ENCODE data around the gene FNDC5. TPM values are rescaled to one million over a fixed set of nuclear protein-coding genes. Genes with fewer than 3 reads are reported as not detected.

The FNDC5 gene
- polyA plus RNA-seq, 1 donor from 2014 or later: 21.6 TPM

- peaks cover 8% of the 10 kb centered on the region for H3K27me3 ChIP-seq (ENCODE audit: insufficient read depth, low read depth, low read length)
- H3K36me3 ChIP-seq (ENCODE audit: insufficient read depth, low read length): no peaks in the 10 kb centered on the region
- H2AFZ ChIP-seq (ENCODE audit: low read depth, low read length): no peak overlapping the region
- H4K20me1 ChIP-seq (ENCODE audit: insufficient read depth): no peaks in the 10 kb centered on the region
- no peaks in the 10 kb centered on the region for H3K79me2 ChIP-seq (replicated peaks; ENCODE audit: insufficient read depth, low read length)
- H3K9ac ChIP-seq (ENCODE audit: low read length): no peak overlapping the region
- TF ChIP-seq CTCF (IDR thresholded peaks at IDR 0.05; ENCODE audit: poor library complexity, severe bottlenecking) (no peak), POLR2AphosphoS5 (IDR thresholded peaks at IDR 0.05) (no peak), EP300 (conservative IDR thresholded peaks at IDR 0.05; ENCODE audit: poor library complexity, severe bottlenecking) (no peak), TAF1 (IDR thresholded peaks at IDR 0.05; ENCODE audit: low read depth) (no peak), SMC3 (conservative IDR thresholded peaks at IDR 0.05; ENCODE audit: poor library complexity) (no peak), EZH2 (IDR thresholded peaks at IDR 0.05; ENCODE audit: borderline replicate concordance, insufficient read depth, low read length, poor library complexity, severe bottlenecking) (no peak), RAD21 (conservative IDR thresholded peaks at IDR 0.05) (no peak), MXI1 (conservative IDR thresholded peaks at IDR 0.05; ENCODE audit: poor library complexity, severe bottlenecking) (no peak), REST (IDR thresholded peaks at IDR 0.05; ENCODE audit: borderline replicate concordance) (no peak)
- H3K4me3 ChIP-seq (ENCODE audit: low read length): no peak overlapping the region
- H3K9me2 ChIP-seq (ENCODE audit: insufficient read depth, low read length): no peaks in the 10 kb centered on the region
- no peak overlapping the region for H3K4me2 ChIP-seq (ENCODE audit: low read length)
- no peak overlapping the region for H3K27ac ChIP-seq (ENCODE audit: low read length)
- H3K9me3 ChIP-seq (ENCODE audit: low read length): no peaks in the 10 kb centered on the region
- H3F3A ChIP-seq (ENCODE audit: insufficient read depth, low read length, poor library complexity, severe bottlenecking): peaks cover 4% of the 10 kb centered on the region
These were observed 3.0 kb downstream of the FNDC5 start for GRCh38 chr1:32867671-32868070.

DNA sequence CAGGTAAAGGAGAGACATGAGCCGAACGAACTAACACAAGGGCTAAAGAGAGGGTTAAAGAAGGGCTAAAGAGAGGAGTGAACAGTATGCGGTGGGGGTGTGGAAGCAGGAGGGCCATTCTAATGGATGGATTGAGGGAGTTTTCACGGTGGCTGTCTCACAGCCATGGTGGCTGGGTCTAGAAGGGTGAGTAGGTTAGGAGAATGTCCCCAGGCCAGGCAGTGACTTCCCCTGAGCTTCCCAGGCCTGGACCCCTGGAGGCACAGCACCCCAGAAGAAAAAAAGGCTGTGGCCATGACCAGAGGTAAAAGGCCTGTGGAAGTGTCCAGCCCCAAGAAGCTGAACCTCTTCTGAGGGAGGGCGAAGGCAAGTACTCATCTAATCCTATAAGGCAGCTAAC is 3.6 kb downstream of the FNDC5 start:
- H3K9me2 ChIP-seq (ENCODE audit: insufficient read depth, low read length): no peaks in the 10 kb centered on the region
- H3K4me3 ChIP-seq (ENCODE audit: low read length): no peak overlapping the region
- no peak overlapping the region for H3K27ac ChIP-seq (ENCODE audit: low read length)
- H3K79me2 ChIP-seq (replicated peaks; ENCODE audit: insufficient read depth, low read length): no peaks in the 10 kb centered on the region
- no peak overlapping the region for H3K4me2 ChIP-seq (ENCODE audit: low read length)
- peaks cover 8% of the 10 kb centered on the region for H3K27me3 ChIP-seq (ENCODE audit: insufficient read depth, low read depth, low read length)
- no peaks in the 10 kb centered on the region for H3K36me3 ChIP-seq (ENCODE audit: insufficient read depth, low read length)
- H3K9ac ChIP-seq (ENCODE audit: low read length): no peak overlapping the region
- peaks cover 4% of the 10 kb centered on the region for H3F3A ChIP-seq (ENCODE audit: insufficient read depth, low read length, poor library complexity, severe bottlenecking)
- H3K9me3 ChIP-seq (ENCODE audit: low read length): no peaks in the 10 kb centered on the region
- H2AFZ ChIP-seq (ENCODE audit: low read depth, low read length): no peak overlapping the region
- H4K20me1 ChIP-seq (ENCODE audit: insufficient read depth): no peaks in the 10 kb centered on the region
- TF ChIP-seq CTCF (IDR thresholded peaks at IDR 0.05; ENCODE audit: poor library complexity, severe bottlenecking) (no peak), TAF1 (IDR thresholded peaks at IDR 0.05; ENCODE audit: low read depth) (no peak), EP300 (conservative IDR thresholded peaks at IDR 0.05; ENCODE audit: poor library complexity, severe bottlenecking) (no peak), REST (IDR thresholded peaks at IDR 0.05; ENCODE audit: borderline replicate concordance) (no peak), POLR2AphosphoS5 (IDR thresholded peaks at IDR 0.05) (no peak), RAD21 (conservative IDR thresholded peaks at IDR 0.05) (no peak), MXI1 (conservative IDR thresholded peaks at IDR 0.05; ENCODE audit: poor library complexity, severe bottlenecking) (no peak)

Data from neural cell (in vitro differentiated cells).